Stimulated activated CD4-positive, alpha-beta T cell treated with anti-CD3 and anti-CD28 coated beads, Interleukin-12 subunit alpha, Interleukin-12 subunit beta, amount 100 ng/mL, for 4 hours (primary cell): ENCODE data around the gene GJC2.

Experiments used
- DNase-seq: peaks from one replicate; pipeline ENCODE4 v3.0.0-alpha.2; 2020

The GJC2 gene

DNA sequence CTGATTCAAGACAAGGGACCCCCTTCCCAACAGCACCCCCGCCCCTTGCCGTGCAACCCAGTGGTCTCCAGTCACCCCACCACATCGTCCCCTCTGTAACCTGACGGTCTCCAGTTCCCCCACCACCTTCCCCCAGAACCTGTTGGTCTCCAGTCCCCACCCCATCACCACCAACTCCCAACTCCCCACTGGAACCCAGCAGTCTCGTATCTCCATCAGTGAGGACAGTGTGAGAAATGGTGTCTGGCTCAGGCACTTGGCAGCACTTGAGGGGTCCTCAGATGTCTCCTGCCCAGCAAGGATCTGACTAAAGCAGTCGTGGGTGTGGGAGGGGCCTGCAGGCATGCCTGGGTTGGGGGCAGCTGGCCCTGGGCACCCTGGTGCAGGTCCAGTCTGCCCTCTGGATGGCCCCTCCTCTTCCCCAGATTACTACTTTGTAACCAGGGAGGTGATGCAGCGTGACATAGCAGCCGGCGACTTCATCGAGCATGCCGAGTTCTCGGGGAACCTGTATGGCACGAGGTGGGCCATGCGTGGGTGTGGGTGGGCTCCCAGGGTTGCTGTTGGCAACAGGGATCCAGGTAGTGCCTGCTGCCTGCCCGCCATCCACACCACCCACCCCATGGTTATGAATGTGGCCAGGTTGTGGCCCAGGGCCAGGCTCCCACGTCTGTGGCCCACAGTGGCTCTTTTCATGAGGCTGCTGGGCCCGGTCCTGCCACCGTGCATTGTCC is 3.1 kb upstream of the GJC2 start:
- DNase-seq = no peak

DNA sequence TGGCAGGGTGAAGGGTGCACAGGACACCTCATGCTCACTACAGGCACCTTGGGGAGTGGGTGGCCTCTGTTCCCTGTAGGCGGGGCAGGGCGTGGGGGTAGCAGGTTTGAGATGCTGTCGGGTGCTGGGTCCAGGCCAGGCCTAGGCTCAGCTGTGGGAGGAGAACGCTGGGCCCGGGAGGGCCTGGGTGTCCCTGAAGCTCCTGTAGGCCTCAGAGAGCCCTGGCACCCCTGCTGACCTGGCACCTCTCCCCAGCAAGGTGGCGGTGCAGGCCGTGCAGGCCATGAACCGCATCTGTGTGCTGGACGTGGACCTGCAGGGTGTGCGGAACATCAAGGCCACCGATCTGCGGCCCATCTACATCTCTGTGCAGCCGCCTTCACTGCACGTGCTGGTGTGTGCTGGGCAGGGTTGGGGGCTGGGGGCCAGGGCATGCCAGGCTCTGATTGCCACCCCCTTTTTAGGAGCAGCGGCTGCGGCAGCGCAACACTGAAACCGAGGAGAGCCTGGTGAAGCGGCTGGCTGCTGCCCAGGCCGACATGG is 2.5 kb upstream of the GJC2 start:
- DNase-seq = no peak

DNA sequence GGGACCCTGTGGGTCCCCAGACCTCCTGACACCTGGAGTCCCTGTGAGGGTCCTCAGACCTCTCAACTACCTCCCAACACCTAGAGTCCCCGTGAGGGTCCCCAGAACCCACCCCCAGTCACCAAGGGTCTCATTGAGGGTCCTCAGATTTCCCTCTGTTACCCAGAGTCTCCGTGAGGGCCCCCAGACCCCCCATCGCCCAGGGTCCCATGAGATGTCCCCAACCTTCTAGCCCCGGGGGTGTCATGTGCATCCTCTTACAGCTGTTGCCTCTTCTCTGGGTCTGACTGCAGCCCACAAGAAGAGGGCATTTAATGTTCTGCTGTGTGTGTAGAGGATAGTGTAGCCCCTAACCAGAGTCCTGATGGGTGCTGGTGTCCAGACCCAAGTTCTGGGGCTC is 2.0 kb upstream of the GJC2 start:
- no peak for DNase-seq

DNA sequence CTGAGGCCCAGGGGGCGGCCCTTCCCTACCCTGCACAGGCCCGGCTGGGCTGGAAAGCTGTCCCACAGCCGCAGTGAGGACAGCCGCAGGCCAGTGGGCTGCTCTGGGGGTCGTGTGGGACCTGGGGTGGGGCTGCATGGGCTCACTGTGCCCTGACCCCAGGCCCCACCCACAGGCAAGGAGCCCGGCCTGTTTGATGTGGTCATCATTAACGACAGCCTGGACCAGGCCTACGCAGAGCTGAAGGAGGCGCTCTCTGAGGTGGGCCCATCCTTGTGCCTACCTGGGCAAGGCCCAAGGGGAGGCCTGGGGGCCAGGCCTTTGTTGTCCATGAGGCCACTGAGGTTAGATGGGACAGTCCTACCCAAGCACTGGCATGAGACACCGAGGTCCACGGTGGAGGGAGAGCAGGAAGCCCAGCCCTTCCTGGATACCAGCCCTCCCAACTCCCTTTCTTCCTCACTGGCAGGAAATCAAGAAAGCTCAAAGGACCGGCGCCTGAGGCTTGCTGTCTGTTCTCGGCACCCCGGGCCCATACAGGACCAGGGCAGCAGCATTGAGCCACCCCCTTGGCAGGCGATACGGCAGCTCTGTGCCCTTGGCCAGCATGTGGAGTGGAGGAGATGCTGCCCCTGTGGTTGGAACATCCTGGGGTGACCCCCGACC is 1.4 kb upstream of the GJC2 start:
- DNase-seq = no peak

DNA sequence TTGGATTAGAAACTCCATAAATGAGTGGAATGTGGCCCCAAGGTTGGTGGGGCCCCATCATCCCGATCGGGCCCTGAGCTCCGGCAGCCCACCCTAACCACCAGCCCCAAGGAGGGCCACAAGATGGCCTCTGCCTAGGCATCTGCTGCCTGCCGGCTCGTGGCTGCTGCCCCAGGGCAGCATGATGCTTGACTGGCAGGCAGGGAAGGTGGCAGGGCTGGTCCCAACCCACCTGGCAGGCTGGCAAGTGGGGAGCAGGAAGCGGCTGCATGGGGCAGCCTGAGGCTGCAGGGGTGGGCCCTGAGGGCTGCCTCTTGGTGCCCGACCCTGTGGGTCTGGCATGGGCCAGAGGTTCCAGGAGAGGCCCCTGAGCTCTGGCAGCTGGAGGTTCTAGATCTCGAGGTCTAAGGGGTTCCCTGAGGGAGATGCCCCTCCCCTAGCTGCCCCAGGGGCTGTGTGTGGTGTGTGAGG is 760 bp upstream of the GJC2 start:
- no peak for DNase-seq

DNA sequence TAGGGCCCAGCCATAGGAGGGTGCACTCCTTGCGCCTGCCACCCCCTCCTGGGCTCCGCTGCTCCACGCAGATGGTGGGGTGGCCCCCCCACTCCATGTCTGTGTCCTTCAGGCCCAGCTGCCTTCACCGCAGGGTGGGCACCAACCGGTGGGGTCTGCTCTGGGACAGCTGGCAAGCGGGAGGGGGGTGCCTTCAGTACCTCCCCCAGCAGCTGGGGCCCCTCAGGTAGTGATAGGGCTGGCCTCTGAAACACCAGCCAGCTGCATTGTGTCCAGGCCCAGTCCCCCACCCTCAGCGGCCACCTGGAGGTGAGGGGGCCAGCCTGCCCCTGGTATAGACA is 360 bp downstream of the GJC2 start:
- no peak for DNase-seq

DNA sequence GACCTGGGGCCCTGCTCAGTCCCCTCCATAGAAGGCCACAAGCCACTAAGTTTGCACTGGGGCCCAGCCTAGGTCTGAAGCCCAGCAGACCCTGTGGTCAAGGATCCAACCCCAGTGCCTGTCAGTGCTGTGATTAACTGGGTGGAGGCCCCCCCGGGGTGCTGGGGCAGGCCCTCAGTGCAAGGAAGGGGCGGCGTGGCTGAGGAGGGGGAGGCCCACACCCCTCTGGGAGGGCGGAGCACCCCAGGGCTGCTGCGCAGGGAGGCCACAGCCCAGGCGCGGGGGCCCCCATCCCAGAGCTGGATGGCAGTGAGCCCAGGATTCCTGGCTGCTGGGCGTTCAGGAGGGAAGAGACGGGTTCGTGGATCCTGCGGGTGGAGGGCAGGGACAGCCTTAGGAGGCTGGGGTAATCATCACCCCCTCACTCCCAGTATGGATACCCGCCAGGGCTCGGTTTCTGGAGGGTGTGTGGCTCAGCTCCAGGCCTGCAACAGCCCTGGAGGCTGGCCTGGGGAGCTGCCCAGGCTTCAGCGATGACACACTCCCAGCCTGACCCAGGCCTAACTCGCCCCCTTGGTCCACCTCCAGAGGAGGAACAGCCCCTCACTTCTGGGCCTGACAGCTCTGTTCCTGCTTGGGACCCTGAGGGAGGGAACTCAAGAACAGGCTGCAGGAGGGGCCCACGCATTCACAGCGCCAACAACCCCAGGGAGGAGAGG is 890 bp downstream of the GJC2 start:
- no peak for DNase-seq

DNA sequence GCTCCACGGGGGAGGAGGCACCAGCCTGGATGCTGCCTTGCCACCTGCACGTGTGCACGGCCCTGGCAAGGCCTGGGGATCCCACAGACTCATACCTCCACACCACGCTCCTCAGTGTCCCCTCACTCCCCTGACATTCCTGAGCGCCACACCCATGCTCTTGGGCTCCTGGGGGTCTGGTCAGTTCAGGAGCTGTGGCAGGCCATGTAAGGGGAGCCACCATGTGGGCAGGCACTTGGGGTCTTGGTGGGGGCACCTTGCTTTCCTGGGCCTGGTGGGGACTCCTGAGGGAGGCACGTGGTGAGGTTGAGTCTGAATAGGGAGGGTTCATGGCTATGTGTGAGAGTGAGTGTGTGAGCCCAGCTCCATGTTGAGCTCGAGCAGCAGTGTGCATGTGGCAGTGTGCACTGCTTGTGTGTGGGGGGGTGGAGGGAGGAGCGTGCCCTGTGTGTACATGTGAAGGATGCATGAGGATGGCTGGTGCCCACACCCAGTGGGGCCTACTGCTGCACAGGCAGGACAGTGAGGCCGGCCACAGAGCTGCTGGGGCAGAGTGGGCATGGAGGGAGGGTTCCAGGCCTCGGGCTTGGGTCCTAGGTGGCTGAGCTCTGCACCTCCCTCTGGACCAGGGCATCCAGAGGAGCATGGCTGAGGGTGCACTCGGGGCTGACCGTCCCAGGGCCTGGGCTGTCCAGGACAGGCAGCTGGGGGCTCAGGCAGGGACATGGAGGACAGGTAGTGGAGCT is 1.6 kb downstream of the GJC2 start:
- no peak for DNase-seq

DNA sequence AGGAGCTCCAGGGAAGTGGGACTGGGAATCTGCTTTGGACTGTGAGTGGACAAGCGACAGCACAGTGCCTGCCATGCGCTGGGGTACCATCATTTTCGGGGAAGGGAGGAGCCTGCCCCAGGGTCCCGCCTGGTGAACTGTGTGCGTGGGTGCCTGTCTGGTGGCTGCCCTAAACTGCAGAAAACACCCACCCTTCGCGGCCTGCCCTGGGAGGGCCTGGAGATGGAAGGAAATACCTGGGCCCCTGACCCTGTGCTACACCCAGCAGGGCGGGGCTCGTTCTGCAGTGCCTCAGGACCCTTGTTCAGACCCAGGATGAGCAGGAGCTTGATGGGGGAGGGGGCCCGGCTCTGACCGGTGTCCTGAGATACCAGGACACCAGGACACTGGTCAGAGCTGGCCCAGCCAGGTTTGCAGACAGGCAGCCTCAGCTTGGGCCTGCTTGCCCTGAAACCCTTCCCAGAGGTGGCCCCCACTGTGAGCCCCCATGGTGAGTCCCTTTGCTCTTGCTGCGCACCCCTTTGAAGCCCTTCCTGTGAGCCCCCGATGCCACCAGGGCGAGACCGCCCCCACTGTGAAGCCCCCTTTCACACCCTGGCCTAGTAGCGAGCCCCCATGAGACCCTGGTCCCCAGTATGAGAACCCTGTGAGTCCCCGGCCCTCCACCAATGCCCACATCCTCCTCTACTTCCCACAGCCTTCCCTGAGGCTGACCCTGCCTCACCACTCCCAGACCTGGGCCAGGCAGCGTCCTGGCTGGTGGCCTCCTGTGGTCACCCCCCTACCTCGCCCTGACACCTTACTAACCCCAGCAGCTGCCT is 2.6 kb downstream of the GJC2 start:
- DNase-seq = no peak

DNA sequence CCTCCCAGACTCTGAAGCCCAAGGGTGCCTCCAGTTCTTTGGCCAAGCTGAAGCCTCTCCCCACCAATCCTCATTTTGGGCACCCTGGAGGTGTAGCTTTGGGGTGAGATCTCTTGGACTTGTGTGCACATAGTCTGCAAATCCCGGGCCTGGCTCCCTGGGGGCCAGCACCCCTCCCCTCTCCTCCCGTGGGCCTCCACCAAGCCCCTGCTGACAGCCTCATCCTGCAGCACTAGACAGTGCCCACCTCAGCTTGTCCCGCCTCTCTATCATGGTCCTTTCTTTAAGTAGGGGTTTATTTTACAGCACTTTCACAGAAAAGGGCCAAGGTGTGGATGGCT is 3.2 kb downstream of the GJC2 start:
- DNase-seq = no peak

DNA sequence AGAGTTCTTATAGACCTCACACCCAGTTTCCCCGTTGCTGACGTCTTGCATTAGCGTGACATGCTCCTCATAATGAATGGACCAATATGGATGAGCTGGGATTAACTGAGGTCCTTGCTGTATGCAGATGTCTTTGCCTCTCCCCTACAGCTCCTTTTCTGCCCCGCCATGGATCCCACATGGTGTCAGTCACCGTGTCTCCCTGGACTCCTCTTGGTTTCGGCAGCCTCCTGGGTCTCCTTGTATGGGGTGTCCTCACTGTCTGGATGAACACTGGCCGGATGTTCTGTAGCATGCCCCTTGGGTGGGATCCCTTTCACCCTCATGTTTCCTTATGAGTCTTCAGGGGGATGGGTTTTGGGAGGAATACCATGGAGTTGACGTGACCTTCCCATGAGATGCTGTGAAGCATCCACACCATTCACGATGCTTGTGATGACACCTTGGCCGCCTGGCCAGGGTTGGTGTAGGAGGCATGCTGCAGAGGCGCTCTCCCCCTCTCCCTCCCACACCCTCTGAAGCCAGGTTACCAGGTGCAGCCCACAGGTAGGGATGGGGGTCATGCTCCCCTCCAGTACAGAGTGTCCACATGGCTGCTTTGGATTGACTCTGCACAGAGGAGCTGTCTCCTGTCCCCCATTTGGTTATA is 4.4 kb downstream of the GJC2 start:
- DNase-seq = no peak

DNA sequence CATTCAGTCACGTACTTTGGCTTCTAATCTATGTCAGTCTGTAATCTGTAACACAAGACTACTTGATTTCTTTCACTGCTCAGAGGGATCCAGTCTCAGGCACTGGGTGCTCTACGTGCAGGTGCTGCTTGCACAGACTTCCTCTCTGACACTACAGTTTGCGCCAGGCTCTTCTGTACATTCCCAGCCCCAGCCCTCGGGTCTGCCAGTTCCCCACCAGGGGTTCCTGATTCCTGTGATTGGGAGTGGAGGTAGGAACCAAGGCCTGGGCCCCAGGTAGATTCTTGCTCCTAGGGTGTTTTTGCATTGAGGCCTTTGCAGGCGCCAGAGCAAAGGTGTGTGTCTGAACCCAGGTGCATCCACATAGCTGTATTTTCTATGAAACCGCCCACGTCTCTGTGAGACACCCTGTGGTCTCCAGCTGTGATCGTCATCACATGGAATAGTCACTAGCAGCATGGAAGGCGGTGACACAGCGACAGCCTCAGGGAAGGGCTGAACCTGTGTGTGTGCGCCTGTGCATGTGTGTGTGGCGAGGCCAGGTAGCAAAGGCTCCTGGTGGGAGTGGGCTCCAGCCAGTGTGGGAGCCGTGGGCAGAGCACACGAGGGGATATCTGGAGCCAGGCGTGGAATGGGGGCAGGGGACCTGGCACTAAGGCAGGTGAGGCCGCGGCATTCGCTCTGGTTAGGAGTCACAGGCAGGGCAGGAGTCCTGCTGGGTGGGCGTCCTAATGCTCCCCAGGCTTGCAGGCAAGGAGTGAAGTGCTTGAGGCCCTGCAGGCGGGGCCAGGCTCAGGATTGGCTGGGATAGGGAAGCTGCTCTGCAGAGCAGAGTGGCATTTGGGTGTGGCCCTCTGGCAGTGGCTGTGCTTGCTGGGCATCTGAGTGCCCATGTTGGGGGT is 5.2 kb downstream of the GJC2 start:
- no peak for DNase-seq

DNA sequence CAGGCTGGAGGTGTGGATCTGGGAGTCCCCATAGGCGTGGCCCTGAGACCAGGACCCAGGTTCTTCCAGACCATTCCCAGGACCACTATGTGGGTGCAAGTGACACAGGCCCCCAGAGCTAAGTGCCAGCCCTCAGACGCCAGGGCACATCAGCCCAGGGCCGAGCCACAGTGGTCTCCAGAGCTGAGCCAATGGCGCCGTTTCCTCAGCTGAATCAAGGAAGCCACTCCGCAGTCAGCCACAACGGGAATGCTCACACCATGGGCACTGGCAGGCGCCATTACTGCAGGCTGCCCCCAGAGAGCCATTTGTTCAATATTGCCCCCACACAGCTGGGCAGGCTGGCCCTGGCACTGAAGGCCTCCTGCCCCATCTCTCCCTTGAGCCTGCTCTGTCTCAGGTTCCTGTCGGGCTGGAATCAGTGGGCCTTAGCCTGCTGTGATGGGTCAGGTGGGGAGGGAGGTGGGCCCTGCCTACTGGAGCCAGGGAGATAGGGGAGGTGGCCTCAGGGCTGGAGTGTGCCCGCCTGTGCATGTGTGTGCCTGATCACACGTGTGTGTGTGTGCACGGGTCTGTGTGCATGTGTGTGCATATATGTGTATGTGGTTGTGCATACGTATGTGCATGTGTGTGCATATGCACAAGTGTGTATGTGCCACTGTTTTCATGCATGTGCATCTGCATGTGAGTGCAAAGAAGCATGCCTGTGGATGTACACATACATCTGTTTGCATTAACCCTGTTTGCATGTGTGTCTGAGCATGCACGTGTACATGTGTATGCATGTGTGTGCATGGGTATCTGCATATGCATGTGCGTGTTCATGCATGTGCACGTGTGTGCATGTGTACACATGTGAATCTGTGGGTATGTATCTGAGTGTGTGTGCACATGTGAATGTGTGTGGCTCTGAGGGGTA is 6.1 kb downstream of the GJC2 start:
- DNase-seq = no peak

DNA sequence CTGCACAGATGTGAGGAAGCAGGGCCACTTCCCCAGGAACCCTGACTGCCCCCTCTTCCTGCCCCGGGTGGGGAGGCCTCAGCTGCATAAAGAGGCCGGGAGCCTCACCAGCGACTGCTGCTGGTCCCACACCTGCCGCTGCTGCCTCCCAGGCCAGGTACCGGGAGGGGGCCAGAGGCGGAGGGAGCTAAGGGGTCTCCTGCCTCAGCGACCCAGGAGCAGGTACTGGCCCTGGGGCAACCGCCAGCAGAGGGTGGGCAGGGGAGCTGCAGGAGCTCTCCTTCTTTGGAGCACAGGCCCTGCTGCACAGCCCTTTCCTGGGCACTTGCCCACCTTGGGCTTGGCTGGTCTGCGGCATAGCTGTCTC is 6.8 kb downstream of the GJC2 start:
- DNase-seq = no peak

DNA sequence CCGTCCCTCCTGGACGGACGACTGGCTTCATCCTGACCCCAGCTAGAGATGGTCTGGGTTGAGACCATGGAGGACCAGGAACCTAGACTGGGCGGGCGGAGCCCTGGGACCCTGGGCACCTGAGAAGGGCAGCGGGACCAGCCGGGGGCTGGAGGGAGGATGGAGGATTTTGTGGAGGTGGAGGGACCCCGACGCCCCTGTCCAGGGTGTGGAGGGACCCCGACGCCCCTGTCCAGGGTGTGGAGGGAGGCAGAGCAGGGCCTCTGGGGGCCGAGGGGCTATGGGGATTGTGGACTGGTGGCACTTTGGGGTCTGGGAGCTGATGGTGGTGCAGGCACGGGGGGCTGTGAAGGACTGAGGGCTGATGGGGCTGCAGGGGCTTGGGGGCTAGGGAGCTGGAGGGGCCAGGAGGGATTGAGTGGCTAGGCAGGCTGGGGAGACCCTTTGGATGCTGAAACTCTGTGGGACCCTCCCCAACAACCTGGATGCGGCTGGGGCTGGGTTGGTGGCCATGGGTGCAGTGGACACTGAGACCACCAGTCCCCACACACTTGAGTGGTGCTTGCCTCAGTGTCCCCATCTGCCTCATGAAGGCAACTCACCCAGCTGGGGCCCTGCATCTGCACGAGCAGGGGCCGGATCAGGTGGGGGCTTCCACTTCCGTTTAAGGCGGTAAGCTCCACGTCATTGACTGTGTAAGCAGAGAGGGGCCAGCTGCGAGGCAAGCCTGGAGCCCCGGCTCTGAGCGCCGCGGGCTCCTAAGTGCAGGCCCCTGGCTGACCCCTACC is 7.4 kb downstream of the GJC2 start:
- DNase-seq = no peak

DNA sequence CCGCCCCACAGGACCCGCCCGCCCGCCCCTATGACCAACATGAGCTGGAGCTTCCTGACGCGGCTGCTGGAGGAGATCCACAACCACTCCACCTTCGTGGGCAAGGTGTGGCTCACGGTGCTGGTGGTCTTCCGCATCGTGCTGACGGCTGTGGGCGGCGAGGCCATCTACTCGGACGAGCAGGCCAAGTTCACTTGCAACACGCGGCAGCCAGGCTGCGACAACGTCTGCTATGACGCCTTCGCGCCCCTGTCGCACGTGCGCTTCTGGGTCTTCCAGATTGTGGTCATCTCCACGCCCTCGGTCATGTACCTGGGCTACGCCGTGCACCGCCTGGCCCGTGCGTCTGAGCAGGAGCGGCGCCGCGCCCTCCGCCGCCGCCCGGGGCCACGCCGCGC is 8.0 kb downstream of the GJC2 start:
- DNase-seq = no peak

DNA sequence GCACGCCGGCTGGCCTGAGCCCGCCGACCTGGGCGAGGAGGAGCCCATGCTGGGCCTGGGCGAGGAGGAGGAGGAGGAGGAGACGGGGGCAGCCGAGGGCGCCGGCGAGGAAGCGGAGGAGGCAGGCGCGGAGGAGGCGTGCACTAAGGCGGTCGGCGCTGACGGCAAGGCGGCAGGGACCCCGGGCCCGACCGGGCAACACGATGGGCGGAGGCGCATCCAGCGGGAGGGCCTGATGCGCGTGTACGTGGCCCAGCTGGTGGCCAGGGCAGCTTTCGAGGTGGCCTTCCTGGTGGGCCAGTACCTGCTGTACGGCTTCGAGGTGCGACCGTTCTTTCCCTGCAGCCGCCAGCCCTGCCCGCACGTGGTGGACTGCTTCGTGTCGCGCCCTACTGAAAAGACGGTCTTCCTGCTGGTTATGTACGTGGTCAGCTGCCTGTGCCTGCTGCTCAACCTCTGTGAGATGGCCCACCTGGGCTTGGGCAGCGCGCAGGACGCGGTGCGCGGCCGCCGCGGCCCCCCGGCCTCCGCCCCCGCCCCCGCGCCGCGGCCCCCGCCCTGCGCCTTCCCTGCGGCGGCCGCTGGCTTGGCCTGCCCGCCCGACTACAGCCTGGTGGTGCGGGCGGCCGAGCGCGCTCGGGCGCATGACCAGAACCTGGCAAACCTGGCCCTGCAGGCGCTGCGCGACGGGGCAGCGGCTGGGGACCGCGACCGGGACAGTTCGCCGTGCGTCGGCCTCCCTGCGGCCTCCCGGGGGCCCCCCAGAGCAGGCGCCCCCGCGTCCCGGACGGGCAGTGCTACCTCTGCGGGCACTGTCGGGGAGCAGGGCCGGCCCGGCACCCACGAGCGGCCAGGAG is 8.6 kb downstream of the GJC2 start:
- no peak for DNase-seq
